CD4-positive, alpha-beta T cell treated with Interleukin-2 at 100 ng/mL for 4 hours (primary cell): ENCODE data around the gene UBE2H.
"Not testable (repeated sequence)": the region's sequence is repeated elsewhere in the genome, so short reads cannot be mapped to it uniquely, and the experiment has no call there.

Source experiments
- DNase-seq: peaks from one replicate; pipeline ENCODE4 v3.0.0-alpha.2; 2020; ENCODE audit warnings: low spot score

The UBE2H gene

DNA sequence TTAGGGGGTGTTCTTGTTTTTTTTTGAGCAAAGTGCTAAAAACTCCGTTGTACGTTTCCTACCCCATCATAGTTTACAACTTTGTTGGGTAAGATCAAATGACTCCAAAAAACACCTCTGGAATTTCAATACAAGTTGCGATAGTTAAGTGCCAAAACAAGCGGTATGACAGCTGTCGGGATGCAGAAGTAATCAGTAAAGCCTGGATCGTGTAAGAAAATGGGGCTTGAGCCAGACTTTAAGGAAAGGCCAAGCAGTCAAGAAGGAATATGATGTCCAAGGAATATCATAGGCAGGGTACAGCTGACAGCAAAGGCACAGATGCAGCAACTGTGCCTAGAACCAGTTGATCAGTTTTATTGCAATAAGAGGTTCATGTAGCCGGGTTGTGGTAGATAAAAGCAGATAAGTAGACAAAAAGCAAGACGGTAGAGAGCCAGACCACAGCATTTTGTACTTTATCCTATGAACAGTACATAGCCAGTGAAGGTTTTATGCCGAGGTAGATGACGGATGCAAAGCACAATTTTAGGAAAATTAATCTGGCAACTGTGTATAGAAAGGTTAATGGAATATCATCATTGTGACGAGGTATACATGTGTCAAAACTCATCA is 45.5 kb downstream of the UBE2H start:
- DNase-seq = no peak

DNA sequence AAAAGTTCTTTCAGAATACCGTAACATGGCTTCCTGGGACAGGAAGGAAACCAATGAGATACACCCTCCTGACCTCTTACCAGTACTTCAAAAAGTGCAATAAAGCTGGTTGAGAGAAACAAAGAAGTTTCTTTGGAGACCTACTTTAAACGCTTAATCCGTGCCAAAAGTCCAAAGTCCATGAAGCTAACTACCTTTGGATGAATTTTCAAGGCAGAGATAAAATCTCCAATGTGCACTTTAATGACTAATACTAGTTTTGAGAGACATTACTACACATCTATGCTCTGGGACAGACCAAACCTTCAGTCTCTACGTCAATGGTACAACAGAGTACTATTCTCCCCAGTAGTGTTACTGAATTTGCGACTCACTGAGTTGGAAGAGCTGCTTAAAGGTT is 46.1 kb downstream of the UBE2H start:
- peak; percentile 29 for DNase-seq

DNA sequence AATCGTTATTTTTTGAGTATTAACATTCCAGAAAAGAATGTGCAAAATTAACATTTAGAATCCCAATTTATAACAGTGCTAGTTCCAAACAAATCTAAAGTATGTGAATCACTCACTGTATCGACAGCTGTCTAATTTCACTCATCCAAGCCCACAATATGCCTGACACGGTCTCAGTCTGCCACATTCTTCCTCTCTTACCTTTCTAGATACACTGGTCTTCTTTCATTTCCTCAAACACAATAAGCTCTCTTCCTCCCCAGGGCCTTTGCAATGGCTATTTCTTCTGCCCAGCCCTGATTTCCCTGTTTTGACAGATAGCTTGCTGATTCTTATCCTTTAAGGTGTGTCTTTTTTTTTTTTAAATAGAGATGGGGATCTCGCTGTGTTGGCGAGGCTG is 48.8 kb downstream of the UBE2H start:
- DNase-seq = no peak

DNA sequence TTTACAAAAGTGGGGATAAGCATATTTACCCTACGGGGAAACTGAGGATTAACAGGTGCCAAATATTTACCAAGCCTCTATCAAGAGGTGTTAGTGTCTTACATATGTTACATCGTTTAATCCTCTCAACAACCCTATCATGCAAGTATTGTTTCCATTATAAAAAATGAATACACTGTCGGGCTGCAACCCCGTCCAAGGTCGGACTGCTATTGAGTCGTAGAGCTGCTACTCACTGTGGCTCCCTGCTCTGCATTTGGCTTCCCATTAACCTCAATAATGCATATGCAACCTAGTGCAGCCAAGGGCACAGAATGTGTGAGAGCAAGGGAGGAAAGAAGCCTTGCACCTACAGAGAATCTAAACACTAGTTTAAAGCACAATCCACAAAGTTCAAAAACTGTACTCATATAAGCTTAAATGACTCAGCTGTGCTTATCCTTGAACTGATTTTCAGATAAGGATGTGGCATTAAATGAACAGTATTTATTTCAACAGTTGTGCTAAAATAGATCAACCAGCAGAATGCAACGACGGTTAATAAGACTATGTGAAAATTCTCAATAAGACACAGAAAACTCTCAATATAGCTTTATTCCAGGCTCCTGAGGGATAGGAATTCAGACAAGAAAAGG is 49.9 kb downstream of the UBE2H start:
- peak; percentile 10 for DNase-seq

DNA sequence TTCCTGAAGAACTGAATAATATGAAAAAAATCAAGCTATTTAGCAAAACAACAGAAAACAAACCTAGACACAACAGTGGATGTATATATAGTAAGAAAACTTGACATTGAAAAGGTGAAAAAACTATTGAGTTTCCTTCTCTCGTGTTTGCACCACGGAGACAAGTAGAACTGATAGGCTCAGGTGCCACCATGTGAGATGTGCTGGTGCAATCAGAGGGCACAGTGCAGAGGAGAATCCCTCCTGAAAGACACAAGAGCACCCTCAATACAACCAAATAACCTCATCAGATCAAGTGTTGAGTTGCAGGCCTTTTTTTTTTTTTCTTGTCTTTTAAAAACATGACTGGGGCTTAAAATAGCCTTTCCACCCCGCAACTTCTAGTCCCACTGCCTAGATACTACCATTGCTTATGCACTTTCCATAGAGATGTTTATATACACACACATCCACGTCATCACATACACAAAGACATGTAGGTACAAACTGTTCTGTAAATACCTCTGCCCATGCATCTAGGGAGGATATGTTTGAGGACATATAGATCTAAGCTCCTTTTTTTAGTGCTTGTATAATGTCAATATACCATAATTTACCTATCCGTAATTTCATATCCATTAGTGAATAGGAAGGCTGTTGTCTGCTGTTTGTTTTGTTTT is 54.1 kb downstream of the UBE2H start:
- DNase-seq = no peak

DNA sequence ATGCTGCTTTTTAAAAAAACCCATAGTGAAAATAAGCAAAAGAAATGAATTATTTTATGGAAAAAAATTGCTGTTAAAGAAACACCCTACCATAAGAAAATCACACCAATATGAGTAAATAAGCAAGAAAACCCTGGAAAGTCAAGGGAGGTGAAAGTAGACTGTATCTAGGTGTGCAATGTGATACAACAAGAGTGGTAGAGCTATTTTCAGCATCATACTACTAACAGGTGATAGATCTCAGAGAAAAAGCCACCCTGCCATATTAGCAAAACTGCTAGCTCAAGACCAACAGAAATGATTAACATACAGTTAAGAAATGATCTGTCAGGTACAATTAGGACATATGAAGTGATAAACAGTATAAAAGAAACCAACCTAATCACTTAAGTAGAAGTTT is 54.8 kb downstream of the UBE2H start:
- no peak for DNase-seq

DNA sequence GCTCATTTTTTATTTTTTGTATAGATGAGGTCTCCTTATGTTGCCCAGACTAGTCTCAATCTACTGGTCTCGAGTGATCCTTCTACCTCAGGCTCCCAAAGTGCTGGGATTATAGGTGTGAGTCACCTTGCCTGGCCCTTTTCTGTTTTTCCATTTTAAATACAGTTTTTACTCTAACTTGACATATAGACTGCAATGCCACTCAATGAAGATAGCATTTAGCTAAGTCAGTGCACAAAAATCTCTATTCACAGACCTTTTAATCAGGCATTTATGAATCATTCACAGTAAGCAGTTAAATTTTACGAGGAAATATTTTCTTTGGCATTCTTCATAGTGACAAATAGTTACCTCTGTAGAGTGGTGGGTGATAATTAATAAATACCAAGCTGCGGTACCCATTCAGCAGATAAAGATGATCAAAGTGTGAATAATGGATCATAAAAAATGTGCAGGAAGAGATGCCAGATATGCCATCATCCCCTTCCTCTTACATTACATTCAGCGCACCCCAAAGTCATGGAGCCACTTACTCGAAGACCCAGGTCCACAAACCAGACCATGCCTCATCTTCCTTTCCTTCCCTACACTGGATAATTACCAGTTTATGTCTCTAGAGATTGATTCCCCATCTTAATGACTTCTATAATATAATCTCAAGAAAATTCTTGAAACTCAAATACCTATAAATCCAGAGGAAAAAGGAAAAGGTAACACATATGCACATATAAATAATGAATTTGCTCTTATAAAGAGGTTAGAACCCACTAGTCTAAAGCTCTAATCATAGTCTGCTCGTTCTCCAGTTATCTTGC is 56.0 kb downstream of the UBE2H start:
- DNase-seq = no peak

DNA sequence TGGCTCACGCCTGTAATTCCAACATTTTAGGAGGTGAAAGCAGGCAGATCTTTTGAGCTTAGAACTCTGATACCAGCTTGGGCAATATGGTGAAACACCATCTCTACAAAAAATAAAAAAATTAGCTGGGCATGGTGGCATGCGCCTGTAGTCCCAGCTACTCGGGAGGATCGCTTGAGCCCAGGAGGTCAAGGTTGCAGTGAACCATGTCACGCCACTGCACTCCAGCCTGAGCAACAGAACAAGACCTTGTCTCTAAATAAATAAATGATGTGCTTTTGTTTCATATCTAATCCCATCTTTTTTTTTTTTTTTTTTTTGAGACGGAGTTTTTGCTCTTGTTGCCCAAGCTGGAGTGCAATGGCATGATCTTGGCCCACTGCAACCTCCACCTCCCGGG is 58.6 kb downstream of the UBE2H start:
- not testable (repeated sequence) for DNase-seq

DNA sequence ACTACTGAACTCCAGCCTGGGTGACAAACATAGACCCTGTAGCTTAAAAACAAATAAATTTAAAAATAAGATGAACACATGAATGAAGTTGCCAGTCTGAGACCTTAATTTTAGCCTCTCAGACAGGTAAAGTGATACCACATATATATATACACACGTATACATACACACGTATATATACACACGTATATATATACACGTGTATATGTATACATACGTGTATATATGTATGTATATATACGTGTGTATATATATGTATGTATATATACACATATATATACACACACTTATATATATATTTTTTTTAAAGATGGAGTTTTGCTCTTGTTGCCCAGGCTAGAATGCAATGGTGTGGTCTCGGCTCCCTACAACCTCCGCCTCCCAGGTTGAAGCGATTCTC is 62.7 kb downstream of the UBE2H start:
- no peak for DNase-seq

DNA sequence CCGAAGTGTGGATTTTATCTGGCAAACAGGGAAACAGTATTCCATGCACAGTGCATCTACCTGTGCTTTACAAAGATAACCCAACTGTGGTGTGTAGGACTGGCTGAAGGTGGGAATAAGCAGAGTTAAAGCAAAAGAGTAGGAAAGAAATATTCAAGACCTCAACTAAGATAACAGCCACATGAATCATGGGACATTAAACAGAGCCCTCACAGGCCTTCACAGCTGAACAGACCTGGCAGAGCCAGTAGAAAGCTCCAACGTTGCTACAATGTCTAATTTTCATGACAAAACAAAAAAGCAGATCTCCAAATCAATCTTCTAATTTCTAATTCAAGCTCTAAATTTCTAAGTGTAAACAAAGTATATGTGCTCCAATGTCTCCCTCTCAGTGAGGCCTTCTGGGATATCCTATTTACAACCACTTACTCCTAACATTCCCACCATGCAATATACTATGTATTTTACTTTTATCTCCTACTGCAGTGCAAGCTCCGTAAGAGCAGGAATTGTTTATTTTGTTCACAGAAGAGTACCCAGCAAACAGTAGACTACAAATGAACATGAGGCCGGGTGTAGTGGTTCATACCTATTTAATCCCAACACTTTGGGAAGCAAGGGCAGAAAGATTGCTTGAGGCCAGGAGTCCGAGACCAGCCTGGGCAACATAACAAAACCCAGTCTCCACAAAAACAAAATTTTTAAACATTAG is 63.5 kb downstream of the UBE2H start:
- no peak for DNase-seq

DNA sequence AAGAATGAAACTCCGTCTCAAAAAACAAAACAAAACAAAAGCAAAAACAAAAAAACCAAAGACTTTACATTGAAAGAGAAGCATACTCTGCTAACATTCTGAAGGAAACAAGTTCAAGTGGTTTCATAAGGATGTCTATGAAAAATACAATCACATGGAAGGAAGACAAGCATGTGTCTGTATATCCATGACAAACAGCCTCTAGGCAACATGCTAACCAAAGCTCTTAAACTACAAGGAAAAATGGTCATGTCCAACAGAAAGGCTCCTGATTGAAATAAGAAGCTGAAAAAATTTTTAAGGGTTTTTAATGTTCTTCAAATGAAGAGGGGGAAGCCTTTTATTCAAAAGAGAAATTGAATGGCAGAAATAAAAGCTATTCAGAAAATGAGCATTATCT is 64.9 kb downstream of the UBE2H start:
- DNase-seq = no peak

DNA sequence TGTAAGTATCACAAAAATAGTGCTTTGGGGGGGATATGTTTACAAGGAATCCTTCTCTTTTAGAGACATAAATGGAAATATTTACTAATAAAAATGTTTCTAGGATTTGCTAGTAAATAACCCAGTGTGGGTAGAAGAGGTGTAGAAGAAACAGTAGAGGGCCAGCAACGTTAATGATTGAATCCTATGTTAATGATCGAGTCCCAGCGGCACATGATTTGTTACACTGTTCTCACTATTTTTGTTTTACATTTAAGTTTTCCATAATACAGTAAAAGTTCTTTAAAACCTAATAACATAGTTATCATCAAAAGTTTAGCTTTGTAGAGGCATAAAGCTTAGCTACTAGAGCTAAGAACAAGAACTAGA is 66.0 kb downstream of the UBE2H start:
- DNase-seq = no peak

DNA sequence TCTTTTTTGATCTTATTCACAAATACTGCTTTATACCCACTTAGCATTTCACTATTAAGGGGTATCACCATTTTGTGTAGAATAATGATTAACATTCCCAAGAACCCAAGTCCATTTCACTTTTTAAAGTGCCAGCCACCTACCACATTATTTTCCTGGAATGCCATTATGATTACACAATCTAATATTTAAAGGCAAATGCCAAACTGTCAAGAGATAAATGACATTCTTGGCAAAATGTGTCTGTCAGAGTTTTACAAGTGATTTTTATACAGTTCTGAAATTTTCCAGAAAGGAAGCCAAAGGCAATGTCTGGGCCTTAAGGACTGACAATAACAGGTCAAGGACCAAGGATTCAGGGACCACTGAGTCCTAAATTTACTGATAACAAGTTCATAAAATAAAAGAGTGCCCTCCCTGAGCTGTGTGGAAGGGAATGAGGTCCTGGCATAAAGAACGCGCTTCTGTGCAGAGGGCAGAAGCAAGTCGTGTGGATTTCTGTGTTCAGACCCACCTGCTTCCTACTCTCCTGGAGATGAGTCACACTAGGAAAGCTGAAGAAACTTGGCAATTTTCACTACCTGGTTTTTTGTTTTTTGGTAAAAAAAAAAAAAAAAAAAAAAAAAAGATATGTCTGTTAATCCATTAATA is 66.5 kb downstream of the UBE2H start:
- no peak for DNase-seq

DNA sequence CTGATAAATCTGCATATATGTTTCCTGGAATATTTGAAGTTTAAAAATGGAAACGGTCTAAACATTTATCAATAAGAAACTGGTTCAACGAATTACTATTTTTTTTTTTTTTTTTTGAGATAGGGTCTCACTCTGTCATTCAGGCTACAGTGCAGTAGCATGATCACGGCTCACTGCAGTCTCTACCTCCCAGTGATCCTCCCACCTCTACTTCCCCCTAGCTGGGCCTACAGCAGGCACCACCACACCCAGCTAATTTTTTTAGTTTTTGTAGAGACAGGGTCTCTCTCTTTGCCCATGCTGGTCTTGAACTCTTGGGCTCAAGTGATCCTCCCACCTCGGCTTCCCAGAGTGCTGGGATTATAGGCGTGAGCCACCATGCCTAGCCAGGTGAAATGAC is 68.3 kb downstream of the UBE2H start:
- no peak for DNase-seq

DNA sequence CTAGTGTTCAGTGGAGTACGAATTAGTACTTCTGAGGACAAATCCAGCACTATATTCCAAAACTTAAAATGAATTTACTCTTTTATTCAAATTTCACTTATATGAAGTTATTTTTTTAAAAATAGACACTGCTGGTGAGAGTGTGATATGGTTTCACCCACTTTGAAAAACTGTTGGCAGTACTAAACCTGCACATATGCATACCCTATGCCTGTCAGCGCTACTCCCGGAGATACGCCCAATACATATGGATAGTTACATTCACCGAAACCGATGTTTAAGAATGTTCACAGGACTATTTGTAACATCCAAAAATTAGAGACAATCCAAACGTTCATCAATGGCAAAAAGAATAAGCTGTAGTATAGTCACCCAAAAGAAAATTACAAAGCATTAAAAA is 69.6 kb downstream of the UBE2H start:
- DNase-seq = no peak

DNA sequence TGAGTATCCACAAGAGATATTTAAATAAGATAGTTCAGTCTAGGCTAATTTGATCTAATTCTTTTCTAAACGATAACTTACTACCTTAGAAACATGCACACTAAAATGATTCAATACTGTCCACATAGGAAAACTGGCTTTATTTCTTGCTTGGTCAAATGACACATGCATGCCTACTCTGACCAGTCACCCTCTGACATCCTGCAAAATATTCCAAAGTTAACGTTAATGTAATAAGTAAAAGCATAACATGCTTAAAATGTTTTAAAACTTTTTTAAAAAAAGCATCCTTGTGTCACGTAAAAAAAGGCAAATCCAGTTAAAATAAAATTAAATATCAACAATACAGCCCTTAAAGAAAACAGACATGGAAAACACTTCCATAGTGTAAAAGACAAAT is 70.2 kb downstream of the UBE2H start:
- DNase-seq = no peak

DNA sequence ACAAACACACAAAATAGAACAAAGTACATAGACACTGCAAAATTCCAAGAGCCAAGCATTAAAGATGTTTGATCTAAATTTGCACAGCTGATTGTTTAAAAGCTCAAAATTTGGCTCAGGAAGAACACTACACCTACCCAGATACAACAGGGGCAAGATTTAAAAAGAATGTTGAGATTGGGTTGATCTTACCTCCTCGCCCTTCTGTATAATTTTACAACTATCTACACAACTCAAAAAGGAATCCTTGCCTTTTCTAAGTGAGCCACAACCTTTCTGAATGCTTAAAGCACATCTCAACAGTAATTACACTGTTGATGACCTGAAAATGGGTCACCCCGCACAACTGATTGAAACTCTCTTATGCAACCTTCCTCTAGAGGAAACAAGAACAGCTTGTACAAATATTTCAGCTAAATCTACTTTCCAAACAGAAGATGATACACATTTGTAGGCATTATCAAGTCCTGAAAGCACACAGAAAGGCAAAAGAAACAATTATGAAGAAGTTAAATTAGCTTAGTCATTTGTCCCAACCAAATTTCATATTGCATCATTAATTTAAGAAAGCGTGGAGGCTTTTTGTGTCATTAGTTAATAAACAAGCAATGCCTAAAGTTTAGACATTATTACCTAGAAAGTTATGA is 75.5 kb downstream of the UBE2H start:
- no peak for DNase-seq

DNA sequence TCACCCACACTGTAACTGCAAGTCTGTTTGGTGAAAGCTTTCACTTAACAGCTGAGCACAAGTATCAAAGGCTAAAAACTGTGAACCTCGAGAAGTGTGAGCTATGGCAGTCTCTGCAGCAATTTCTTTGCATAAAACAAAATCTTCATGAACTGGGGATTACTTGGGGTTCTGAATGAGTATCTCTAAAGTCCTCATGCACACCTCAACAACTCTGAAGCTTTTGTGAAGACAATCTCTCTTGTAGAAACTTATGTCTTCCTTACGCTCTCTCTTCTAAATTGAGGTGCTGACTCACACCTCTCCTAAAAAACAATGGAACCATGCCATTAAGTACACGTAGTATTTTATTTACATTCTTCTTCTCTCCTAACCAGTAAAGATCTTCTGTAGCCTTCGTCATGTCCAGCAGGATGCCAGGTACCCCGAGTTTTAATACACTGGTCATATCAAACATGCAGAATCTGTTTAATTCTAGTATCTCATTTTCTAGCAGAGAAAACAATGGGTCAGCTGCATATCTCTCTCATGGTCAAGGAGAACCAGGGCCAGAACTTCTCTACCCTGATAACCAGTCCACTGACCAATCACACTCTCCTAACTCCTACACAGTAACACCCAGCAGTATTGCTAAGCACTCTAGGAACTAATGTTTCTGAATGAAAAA is 76.9 kb downstream of the UBE2H start:
- DNase-seq = no peak

DNA sequence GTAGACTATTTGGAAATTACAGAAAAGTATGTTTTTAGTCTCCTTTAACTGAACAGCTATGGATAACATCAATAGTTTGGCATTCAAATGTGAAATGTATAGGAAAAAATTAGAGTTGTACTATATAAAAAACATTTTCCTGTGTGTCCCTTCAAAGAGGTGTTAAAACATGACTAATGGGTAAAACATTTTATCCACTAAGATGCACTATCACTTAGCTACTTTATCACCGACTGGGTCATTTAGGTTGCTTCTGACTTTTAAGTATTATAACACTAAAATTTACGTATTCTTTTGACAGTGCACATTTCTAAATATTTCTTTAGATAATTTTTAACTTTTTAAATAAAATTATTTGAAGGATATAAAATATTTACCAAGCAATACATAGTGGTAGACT is 77.6 kb downstream of the UBE2H start:
- DNase-seq = no peak

DNA sequence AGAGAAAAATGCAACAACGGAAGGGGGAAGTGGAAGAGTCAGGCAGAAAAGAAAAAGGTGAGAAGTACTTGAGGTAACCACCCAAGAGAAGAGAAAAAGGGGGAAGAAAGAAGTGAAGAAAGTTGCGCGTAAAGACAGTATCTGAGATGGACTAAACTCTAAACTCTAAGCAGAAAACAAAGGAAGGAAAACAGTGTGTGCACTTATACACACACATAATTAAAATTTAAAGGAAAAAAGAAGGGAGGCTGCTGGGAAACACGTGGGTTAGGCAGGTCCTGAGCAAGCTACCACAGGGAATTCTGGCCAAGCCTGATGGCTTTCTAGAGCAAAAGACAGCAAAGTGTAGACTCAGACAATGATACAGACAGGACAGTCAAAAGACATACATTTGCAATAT is 78.0 kb downstream of the UBE2H start:
- DNase-seq = no peak

DNA sequence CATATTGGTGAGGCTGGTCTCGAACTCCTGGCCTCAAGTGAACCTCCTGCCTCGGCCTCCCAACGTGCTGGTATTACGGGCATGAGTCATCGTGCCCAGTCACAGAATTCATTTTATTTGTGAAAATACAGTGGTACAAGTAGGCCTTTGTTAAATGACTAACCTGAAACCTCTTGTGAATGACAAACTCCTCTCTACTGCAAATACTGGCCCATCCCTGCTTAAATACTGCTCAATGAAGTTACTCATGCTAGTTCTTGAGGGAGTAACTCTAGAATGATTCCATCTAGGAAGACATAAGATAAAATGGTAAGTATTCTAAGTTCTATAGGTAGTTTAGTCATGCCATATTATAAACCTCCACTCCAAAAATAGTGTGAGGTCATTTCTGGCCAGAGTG is 80.7 kb downstream of the UBE2H start:
- DNase-seq = no peak
